HL-60 (cell line): ENCODE measurements around the gene NEK2.
A peak's percentile ranks its signal among the peaks of the same experiment; 100 is the strongest.
"Not testable (repeated sequence)": the region's sequence is repeated elsewhere in the genome, so short reads cannot be mapped to it uniquely, and the experiment has no call there.

ENCODE experiments used
- DNase-seq, 2 experiments: peaks; one replicate each; pipeline ENCODE4 v3.0.0-alpha.2; 2010 to 2020; ENCODE audit warnings: low read depth in 1 of 2, low spot score in 1 of 2
- H3K27ac ChIP-seq: fragments of 250-450 bp; sonication (Bioruptor Pico); replicated peaks from 2 replicates; pipeline ENCODE4 v1.5.1; 2020; ENCODE audit warnings: mild to moderate bottlenecking, moderate library complexity
- H3K27me3 ChIP-seq: fragments of 250-450 bp; sonication (Bioruptor Pico); 2 replicates; pipeline ENCODE4 v1.5.1; 2021; ENCODE audit warnings: mild to moderate bottlenecking, moderate library complexity; ENCODE audit not compliant: insufficient read depth, poor library complexity, severe bottlenecking
- H3K4me3 ChIP-seq: replicated peaks from 2 replicates; pipeline ENCODE4 v1.5.1; 2011; ENCODE audit warnings: mild to moderate bottlenecking, control low read depth, low read length; ENCODE audit not compliant: insufficient read depth
- GABPA ChIP-seq: IDR thresholded peaks from 2 replicates; pipeline ENCODE4 v1.6.1; 2012; ENCODE audit warnings: low read depth
- POLR2AphosphoS5 ChIP-seq: IDR thresholded peaks from 2 replicates; pipeline ENCODE4 v1.6.1; 2012; ENCODE audit warnings: low read depth
- SPI1 ChIP-seq: IDR thresholded peaks from 2 replicates; pipeline ENCODE4 v1.6.1; 2012; ENCODE audit warnings: low read depth, mild to moderate bottlenecking, borderline replicate concordance
- TF ChIP-seq, protein P1 (sequence below): IDR thresholded peaks from 2 replicates; pipeline ENCODE4 v1.6.1; 2012; ENCODE audit warnings: low read depth; ENCODE audit not compliant: insufficient replicate concordance
- TF ChIP-seq, protein P2 (sequence below): IDR thresholded peaks from one replicate; pipeline ENCODE4 v1.5.1; 2011; ENCODE audit warnings: low read length, control low read depth, inconsistent platforms; ENCODE audit not compliant: insufficient read depth

Gene NEK2

DNA sequence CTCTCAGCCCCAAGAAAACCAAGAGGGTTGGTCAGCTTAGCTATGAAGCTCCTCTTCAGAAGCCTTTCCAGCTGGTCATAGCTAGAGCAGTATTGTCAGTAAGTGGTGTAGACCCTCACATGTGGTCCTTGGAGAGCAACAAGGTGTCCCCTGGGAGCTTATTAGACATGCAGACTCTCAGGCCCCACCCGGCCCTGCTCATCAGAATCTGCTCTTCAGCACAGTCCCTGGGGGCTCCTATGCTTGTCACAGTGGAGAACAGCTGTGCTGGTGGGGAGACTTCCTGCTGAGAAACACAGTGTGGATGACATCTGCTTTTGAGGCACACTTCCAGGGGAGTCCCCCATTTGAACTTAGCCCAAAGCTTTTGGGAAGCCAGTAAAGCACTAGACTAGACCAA is 21.9 kb upstream of the NEK2 start:
- H3K27me3 ChIP-seq = no peaks in the 10 kb centered on the region
- no peak overlapping the region for H3K27ac ChIP-seq
- TF ChIP-seq POLR2AphosphoS5 (no peak), GABPA (no peak), SPI1 (no peak)
- TF ChIP-seq, protein P1, sequence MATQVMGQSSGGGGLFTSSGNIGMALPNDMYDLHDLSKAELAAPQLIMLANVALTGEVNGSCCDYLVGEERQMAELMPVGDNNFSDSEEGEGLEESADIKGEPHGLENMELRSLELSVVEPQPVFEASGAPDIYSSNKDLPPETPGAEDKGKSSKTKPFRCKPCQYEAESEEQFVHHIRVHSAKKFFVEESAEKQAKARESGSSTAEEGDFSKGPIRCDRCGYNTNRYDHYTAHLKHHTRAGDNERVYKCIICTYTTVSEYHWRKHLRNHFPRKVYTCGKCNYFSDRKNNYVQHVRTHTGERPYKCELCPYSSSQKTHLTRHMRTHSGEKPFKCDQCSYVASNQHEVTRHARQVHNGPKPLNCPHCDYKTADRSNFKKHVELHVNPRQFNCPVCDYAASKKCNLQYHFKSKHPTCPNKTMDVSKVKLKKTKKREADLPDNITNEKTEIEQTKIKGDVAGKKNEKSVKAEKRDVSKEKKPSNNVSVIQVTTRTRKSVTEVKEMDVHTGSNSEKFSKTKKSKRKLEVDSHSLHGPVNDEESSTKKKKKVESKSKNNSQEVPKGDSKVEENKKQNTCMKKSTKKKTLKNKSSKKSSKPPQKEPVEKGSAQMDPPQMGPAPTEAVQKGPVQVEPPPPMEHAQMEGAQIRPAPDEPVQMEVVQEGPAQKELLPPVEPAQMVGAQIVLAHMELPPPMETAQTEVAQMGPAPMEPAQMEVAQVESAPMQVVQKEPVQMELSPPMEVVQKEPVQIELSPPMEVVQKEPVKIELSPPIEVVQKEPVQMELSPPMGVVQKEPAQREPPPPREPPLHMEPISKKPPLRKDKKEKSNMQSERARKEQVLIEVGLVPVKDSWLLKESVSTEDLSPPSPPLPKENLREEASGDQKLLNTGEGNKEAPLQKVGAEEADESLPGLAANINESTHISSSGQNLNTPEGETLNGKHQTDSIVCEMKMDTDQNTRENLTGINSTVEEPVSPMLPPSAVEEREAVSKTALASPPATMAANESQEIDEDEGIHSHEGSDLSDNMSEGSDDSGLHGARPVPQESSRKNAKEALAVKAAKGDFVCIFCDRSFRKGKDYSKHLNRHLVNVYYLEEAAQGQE = no peak
- TF ChIP-seq, protein P2, sequence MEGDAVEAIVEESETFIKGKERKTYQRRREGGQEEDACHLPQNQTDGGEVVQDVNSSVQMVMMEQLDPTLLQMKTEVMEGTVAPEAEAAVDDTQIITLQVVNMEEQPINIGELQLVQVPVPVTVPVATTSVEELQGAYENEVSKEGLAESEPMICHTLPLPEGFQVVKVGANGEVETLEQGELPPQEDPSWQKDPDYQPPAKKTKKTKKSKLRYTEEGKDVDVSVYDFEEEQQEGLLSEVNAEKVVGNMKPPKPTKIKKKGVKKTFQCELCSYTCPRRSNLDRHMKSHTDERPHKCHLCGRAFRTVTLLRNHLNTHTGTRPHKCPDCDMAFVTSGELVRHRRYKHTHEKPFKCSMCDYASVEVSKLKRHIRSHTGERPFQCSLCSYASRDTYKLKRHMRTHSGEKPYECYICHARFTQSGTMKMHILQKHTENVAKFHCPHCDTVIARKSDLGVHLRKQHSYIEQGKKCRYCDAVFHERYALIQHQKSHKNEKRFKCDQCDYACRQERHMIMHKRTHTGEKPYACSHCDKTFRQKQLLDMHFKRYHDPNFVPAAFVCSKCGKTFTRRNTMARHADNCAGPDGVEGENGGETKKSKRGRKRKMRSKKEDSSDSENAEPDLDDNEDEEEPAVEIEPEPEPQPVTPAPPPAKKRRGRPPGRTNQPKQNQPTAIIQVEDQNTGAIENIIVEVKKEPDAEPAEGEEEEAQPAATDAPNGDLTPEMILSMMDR = no peak
- H3K4me3 ChIP-seq = no peak overlapping the region
- no peak for DNase-seq

DNA sequence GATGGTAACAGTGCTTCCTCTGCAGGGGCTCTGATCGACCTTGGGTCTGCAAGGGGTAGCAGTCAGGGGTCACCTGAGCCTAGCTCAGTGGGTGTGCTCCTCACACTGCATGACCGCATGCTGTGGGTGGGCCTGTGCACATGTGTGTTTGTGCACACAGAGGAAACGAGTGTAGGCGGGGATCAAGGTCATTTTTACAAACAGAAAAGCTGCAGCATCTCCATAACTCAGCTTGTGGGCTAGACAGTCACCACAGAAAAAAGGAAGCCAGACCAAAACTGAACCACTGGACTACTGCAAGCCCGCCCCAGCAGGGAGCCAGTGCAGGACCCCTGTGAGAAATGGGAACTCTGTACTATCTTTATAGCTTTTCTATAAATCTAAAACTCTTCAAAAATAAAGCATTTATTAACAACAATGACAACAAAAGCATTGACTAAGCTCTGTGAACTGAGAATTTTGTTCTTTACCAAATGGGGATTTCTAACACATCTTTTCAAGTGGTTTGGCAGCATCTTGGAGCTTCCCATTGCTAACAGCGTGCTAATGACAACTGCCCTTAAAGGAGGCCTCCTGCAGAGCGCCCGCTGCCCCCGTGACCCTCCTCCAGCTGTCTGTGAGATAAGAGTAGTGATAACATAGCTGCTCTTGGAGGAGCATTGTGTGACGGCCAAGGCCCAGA is 19.9 kb upstream of the NEK2 start:
- TF ChIP-seq, protein P2 = no peak
- TF ChIP-seq POLR2AphosphoS5 (0 out of 2 replicates have a peak, but pooled peaks have one; percentile 15), SPI1 (peak; percentile 77)
- peak in 1 of 2 experiments; percentile 72 for DNase-seq
- Histone ChIP-seq H3K4me3 (no peak overlapping the region), H3K27ac (0 out of 2 replicates have a peak overlapping the region, but pooled peaks have one; percentile 33), H3K27me3 (no peaks in the 10 kb centered on the region)

DNA sequence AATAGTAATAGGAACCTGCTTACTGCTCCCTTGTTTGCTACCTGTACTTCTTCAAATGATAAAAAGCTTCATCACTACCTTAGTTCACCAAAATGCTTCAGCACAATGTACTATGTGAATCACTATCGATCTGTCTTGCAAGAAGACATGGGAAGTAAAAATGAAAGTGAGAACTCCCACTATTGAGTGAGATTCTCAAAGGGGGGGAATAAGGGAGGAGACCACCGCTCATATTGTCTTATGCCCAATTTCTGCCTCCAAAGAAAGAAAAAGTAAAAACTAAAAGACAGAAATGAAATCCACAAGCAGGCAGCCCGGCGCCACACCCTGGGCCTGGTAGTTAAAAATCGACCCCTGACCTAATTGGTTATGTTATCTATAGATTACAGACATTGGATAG is 18.5 kb upstream of the NEK2 start:
- not testable (repeated sequence) for H3K27me3 ChIP-seq, H3K27ac ChIP-seq, DNase-seq, H3K4me3 ChIP-seq

DNA sequence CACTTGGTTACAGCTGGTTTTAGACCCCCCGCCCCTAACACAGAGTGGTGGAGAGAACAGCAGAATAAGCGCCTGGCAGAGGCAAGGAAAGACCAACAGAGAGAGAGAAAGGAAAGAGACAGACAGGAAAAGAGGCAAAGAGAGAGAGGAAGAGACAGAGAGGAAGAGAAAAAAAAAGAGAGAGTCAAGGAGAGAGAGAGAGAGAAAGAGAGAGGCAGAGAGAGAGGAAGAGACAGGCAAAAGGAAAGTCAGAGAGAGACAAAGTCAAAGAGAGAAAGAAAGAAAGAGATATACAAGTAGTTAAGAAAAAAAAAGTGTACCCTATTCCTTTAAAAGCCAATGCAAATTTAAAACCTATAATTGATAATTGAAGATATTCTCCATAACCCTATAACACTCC is 13.0 kb upstream of the NEK2 start:
- no peak for DNase-seq
- TF ChIP-seq, protein P2 = no peak
- no peak for TF ChIP-seq SPI1
- no peak overlapping the region for H3K4me3 ChIP-seq

DNA sequence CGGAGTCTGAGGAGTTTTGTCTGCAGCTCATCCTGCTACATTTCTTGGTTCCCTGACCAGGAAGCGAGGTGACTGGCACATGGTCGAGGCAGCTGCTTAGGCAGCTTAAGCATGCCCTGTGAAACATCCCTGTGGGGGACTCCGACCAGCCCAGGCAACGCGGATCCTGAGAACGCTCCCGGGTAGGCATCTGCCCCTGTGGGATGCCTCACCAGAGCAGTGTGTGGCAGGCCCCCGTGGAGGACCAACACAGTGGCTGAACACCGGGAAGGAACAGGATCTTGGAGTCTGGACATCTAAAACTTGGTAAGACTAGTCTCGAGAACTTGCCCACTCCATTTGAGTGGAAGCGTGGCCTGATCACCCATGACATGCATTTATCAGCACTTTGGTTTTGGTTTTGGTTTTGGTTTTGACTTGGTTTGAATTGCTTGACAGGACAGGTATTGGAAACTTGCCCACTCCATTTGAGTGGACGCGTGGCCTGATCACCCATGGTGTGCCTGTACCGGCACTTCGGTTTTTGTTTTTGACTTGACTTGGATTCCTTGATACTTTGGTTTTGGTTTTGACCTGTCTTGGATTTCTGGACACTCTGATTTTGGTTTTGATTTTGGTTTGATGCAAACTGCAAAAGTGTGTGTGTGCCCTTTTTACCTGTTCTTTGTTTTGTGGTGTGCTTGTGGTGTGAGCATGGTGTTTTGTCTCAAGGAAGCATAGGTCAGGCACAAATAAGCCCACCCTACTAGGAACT is 12.2 kb upstream of the NEK2 start:
- Histone ChIP-seq H3K27ac (no peak overlapping the region), H3K4me3 (no peak overlapping the region), H3K27me3 (no peaks in the 10 kb centered on the region)
- no peak for DNase-seq
- TF ChIP-seq GABPA (no peak), SPI1 (no peak), POLR2AphosphoS5 (no peak)
- TF ChIP-seq, protein P1 = no peak
- TF ChIP-seq, protein P2 = no peak

More for the DNA sequence above, 13.0 kb upstream of the NEK2 start:
- H3K27me3 ChIP-seq = no peaks in the 10 kb centered on the region
- no peak overlapping the region for H3K27ac ChIP-seq
